GM12891 (cell line): ENCODE measurements around the gene BMPR1A.

Experiments used
- PAX5 ChIP-seq: IDR thresholded peaks from 2 replicates; pipeline ENCODE4 v1.6.1; 2011; ENCODE audit warnings: low read length, moderate library complexity, mild to moderate bottlenecking; ENCODE audit not compliant: insufficient read depth, severe bottlenecking
- POLR2A ChIP-seq: IDR thresholded peaks from 2 replicates; pipeline ENCODE4 v1.6.1; 2011; ENCODE audit warnings: low read depth, low read length, control low read depth
- POLR2AphosphoS5 ChIP-seq: IDR thresholded peaks from 2 replicates; pipeline ENCODE4 v1.6.1; 2011; ENCODE audit warnings: low read depth, low read length, control low read depth
- SPI1 ChIP-seq: IDR thresholded peaks from 2 replicates; pipeline ENCODE4 v1.6.1; 2011; ENCODE audit warnings: low read depth, low read length, control low read depth
- TAF1 ChIP-seq: IDR thresholded peaks from 2 replicates; pipeline ENCODE4 v1.6.1; 2011; ENCODE audit warnings: low read depth, low read length, control low read depth

DNA sequence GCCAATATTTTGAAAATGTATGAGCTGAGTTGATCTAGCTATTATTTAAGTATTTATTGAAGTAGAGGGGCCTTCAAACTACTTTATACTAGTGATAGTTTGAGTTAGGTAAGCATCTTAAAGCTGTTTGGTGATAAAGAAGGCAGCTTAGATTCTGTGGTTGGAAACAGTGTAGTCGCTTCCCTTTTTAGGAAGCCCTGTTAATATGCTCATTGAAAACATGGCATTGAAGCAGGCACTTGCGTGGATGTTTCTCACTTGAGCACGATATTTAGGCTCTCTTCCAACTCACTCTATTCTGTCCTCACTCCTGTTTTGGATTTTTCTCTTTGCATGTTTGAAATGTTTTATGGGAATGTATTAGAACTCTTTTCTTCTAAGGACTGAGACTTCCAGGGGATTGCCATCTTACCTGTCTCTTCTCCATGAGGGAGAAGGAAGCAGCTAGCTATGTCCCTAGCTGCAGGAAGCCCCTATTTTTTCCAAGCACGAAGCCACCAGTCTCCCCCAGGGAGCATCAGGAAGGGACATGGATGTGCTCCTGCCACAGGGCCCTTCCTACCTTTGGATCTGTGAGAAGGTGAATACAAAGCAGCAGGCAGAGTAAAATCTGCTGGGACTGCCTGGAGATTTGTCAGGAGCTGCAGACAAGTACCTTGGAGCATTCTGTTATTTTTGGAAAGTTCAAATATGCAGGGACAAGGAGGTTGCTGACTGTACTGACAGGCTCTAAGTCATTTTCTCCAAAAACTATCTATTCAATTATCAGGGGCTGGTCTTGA lies 22.0 kb upstream of the BMPR1A start:
- peak; percentile 84 for TF ChIP-seq SPI1
- TF ChIP-seq POLR2AphosphoS5, result no peak
- TF ChIP-seq POLR2A, result no peak
- TF ChIP-seq TAF1, result no peak
- no peak for TF ChIP-seq PAX5
